HEK293 (cell line): ENCODE data around the gene FKBP7.
A peak's percentile ranks its signal among the peaks of the same experiment; 100 is the strongest.

Experiments
- BCL11B ChIP-seq: fragments of 450-650 bp; formaldehyde crosslinking; IDR thresholded peaks from 2 replicates; pipeline ENCODE4 v1.5.1; 2016; ENCODE audit warnings: low read depth, missing biosample characterization, missing genetic modification characterization
- EGR2 ChIP-seq: fragments of 450-650 bp; formaldehyde crosslinking; IDR thresholded peaks from 2 replicates; pipeline ENCODE4 v1.5.1; 2016; ENCODE audit warnings: low read depth, missing biosample characterization, missing genetic modification characterization
- HOXC10 ChIP-seq: sonication (generic); formaldehyde crosslinking; IDR thresholded peaks from 2 replicates; pipeline ENCODE4 v1.8.1; 2023; ENCODE audit warnings: mild to moderate bottlenecking, missing genetic modification reagents
- HOXD13 ChIP-seq: sonication (generic); formaldehyde crosslinking; IDR thresholded peaks from 2 replicates; pipeline ENCODE4 v1.8.0; 2022; ENCODE audit warnings: missing genetic modification reagents, borderline replicate concordance
- KLF17 ChIP-seq: fragments of 450-650 bp; formaldehyde crosslinking; IDR thresholded peaks from 2 replicates; pipeline ENCODE4 v1.5.1; 2016; ENCODE audit warnings: missing biosample characterization, missing genetic modification characterization
- OVOL3 ChIP-seq: fragments of 450-650 bp; formaldehyde crosslinking; IDR thresholded peaks from 2 replicates; pipeline ENCODE4 v1.5.1; 2016; ENCODE audit warnings: missing biosample characterization, missing genetic modification characterization
- REPIN1 ChIP-seq: fragments of 450-650 bp; formaldehyde crosslinking; IDR thresholded peaks from 2 replicates; pipeline ENCODE4 v1.5.1; 2017; ENCODE audit warnings: missing biosample characterization, missing genetic modification characterization, low read depth
- SCRT2 ChIP-seq: fragments of 450-650 bp; formaldehyde crosslinking; IDR thresholded peaks from 2 replicates; pipeline ENCODE4 v1.5.1; 2016; ENCODE audit warnings: missing biosample characterization, missing genetic modification characterization
- TCF7L2 ChIP-seq: IDR thresholded peaks from 2 replicates; pipeline ENCODE4 v1.6.1; 2011; ENCODE audit warnings: low read depth, mild to moderate bottlenecking, inconsistent platforms, low read length, moderate library complexity, borderline replicate concordance
- TSHZ1 ChIP-seq: fragments of 450-650 bp; formaldehyde crosslinking; IDR thresholded peaks from 2 replicates; pipeline ENCODE4 v1.5.1; 2016; ENCODE audit warnings: missing biosample characterization, missing genetic modification characterization, borderline replicate concordance
- YY1 ChIP-seq: fragments of 450-650 bp; formaldehyde crosslinking; IDR thresholded peaks from 2 replicates; pipeline ENCODE4 v1.5.1; 2018; ENCODE audit warnings: missing biosample characterization, missing genetic modification characterization
- ZBTB17 ChIP-seq: fragments of 450-650 bp; formaldehyde crosslinking; IDR thresholded peaks from 2 replicates; pipeline ENCODE4 v1.5.1; 2016; ENCODE audit warnings: missing biosample characterization, missing genetic modification characterization
- ZFP69B ChIP-seq: fragments of 450-650 bp; formaldehyde crosslinking; IDR thresholded peaks from 2 replicates; pipeline ENCODE4 v1.5.1; 2016; ENCODE audit warnings: missing biosample characterization, missing genetic modification characterization
- ZNF114 ChIP-seq: fragments of 450-650 bp; formaldehyde crosslinking; IDR thresholded peaks from 2 replicates; pipeline ENCODE4 v1.5.0; 2017; ENCODE audit warnings: missing biosample characterization, missing genetic modification characterization
- ZNF140 ChIP-seq: fragments of 450-650 bp; formaldehyde crosslinking; IDR thresholded peaks from 2 replicates; pipeline ENCODE4 v1.5.1; 2016; ENCODE audit warnings: missing biosample characterization, missing genetic modification characterization
- ZNF24 ChIP-seq: fragments of 450-650 bp; formaldehyde crosslinking; IDR thresholded peaks from 2 replicates; pipeline ENCODE4 v1.5.1; 2016; ENCODE audit warnings: missing biosample characterization, missing genetic modification characterization
- ZNF280C ChIP-seq: fragments of 450-650 bp; formaldehyde crosslinking; IDR thresholded peaks from 2 replicates; pipeline ENCODE4 v1.5.1; 2016; ENCODE audit warnings: missing biosample characterization, missing genetic modification characterization
- ZNF302 ChIP-seq: fragments of 450-650 bp; formaldehyde crosslinking; IDR thresholded peaks from 2 replicates; pipeline ENCODE4 v1.5.1; 2016; ENCODE audit warnings: missing biosample characterization, missing genetic modification characterization, low read depth
- ZNF341 ChIP-seq: fragments of 450-650 bp; formaldehyde crosslinking; IDR thresholded peaks from 2 replicates; pipeline ENCODE4; 2016; ENCODE audit warnings: low read depth, missing biosample characterization, missing genetic modification characterization
- ZNF354C ChIP-seq: fragments of 450-650 bp; formaldehyde crosslinking; IDR thresholded peaks from 2 replicates; pipeline ENCODE4 v1.5.1; 2016; ENCODE audit warnings: missing biosample characterization, missing genetic modification characterization, low read depth, borderline replicate concordance
- ZNF629 ChIP-seq: fragments of 450-650 bp; formaldehyde crosslinking; IDR thresholded peaks from 2 replicates; pipeline ENCODE4 v1.5.1; 2017; ENCODE audit warnings: missing biosample characterization, missing genetic modification characterization
- ZNF658 ChIP-seq: fragments of 450-650 bp; formaldehyde crosslinking; IDR thresholded peaks from 2 replicates; pipeline ENCODE4; 2016; ENCODE audit warnings: missing biosample characterization, missing genetic modification characterization
- ZNF660 ChIP-seq: fragments of 450-650 bp; IDR thresholded peaks from 2 replicates; pipeline ENCODE4 v1.5.1; 2018; ENCODE audit warnings: missing biosample characterization, mild to moderate bottlenecking, missing genetic modification characterization
- ZNF707 ChIP-seq: fragments of 450-650 bp; formaldehyde crosslinking; IDR thresholded peaks from 2 replicates; pipeline ENCODE4 v1.5.1; 2016; ENCODE audit warnings: missing biosample characterization, missing genetic modification characterization
- ZNF768 ChIP-seq: fragments of 450-650 bp; formaldehyde crosslinking; IDR thresholded peaks from 2 replicates; pipeline ENCODE4 v1.5.1; 2018; ENCODE audit warnings: missing biosample characterization, mild to moderate bottlenecking, missing genetic modification characterization
- TF ChIP-seq, protein P1 (sequence below): fragments of 450-650 bp; formaldehyde crosslinking; IDR thresholded peaks from 2 replicates; pipeline ENCODE4 v1.5.0; 2017; ENCODE audit warnings: missing biosample characterization, missing genetic modification characterization, borderline replicate concordance
- TF ChIP-seq, protein P2 (sequence below): fragments of 450-650 bp; formaldehyde crosslinking; IDR thresholded peaks from 2 replicates; pipeline ENCODE4 v1.5.1; 2016; ENCODE audit warnings: missing biosample characterization, missing genetic modification characterization

Gene FKBP7

DNA sequence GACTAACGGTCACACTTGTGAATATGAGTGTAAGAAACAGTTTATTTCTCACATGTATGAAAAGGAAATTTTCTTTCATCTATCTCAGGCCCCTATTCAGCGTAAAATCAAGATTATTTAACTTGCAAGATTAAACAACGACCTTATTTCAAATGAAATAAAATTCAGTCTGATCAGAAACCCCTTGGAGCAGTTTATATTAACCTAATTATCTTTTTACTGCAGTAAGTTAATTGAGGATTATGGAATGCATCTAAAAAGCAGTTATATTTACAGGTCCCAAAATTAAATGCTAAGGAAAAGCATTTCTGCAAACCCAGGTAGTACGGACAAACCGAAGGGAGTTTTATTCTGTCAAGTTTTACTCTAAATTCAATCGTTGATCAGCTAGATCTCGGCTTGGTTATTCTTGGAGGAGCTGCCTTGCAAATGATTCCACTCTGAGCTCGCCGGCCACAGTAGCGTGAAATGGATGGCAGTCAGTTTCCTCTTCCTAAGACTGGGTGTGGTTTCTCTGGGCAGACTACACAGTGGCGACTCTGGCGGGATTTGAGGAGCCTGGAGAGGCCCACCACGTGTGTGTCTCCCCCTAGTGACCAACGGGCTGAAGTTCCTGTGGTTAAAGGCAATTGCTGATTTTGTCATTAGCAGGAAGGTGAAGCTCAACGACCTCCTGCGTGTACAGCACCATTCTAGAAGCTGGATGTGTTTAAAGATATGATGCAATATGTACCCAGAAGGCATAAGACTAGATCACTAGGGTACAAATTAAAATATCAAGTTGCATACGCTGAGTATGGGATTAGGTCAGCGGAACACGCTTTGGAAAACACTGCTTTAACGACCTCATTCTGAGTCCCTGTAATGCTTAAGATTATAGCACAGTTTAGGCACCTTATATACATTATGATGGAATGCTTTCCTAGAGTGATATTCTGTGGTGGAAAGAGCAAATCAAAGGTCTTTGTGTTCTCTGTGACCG, 63.8 kb downstream of the FKBP7 start (continued):
- TF ChIP-seq ZNF629 (tag by site-specific recombination) (peak; percentile 98), ZBTB17 (tag by site-specific recombination) (peak; percentile 92), EGR2 (tag by site-specific recombination) (no peak), ZNF24 (tag by site-specific recombination) (peak; percentile 96), ZNF140 (tag by site-specific recombination) (no peak), KLF17 (peak; percentile 66; the same call in 1 of the 2 replicates), TCF7L2 (no peak), ZNF768 (no peak), OVOL3 (peak; percentile 40; the same call in 1 of the 2 replicates), REPIN1 (no peak), ZNF660 (tag by site-specific recombination) (peak; percentile 96), HOXC10 (CRISPR knock-in tag) (no peak), ZNF341 (tag by site-specific recombination) (no peak), ZNF354C (tag by site-specific recombination) (no peak), ZNF658 (tag by site-specific recombination) (no peak), YY1 (no peak), HOXD13 (CRISPR knock-in tag) (no peak), ZNF280C (tag by site-specific recombination) (no peak), ZFP69B (tag by site-specific recombination) (peak; percentile 84), BCL11B (tag by site-specific recombination) (peak; percentile 80), TSHZ1 (tag by site-specific recombination) (peak; percentile 86), SCRT2 (tag by site-specific recombination) (no peak), ZNF302 (tag by site-specific recombination) (no peak), ZNF114 (tag by site-specific recombination) (no peak), ZNF707 (tag by site-specific recombination) (no peak)
- TF ChIP-seq, protein P1, sequence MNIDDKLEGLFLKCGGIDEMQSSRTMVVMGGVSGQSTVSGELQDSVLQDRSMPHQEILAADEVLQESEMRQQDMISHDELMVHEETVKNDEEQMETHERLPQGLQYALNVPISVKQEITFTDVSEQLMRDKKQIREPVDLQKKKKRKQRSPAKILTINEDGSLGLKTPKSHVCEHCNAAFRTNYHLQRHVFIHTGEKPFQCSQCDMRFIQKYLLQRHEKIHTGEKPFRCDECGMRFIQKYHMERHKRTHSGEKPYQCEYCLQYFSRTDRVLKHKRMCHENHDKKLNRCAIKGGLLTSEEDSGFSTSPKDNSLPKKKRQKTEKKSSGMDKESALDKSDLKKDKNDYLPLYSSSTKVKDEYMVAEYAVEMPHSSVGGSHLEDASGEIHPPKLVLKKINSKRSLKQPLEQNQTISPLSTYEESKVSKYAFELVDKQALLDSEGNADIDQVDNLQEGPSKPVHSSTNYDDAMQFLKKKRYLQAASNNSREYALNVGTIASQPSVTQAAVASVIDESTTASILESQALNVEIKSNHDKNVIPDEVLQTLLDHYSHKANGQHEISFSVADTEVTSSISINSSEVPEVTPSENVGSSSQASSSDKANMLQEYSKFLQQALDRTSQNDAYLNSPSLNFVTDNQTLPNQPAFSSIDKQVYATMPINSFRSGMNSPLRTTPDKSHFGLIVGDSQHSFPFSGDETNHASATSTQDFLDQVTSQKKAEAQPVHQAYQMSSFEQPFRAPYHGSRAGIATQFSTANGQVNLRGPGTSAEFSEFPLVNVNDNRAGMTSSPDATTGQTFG: no peak
- TF ChIP-seq, protein P2, sequence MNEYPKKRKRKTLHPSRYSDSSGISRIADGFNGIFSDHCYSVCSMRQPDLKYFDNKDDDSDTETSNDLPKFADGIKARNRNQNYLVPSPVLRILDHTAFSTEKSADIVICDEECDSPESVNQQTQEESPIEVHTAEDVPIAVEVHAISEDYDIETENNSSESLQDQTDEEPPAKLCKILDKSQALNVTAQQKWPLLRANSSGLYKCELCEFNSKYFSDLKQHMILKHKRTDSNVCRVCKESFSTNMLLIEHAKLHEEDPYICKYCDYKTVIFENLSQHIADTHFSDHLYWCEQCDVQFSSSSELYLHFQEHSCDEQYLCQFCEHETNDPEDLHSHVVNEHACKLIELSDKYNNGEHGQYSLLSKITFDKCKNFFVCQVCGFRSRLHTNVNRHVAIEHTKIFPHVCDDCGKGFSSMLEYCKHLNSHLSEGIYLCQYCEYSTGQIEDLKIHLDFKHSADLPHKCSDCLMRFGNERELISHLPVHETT (tag by site-specific recombination): peak; percentile 90
